ENCODE data around the gene PRR16. TPM values are rescaled to one million over a fixed set of nuclear protein-coding genes. Genes with fewer than 3 reads are reported as not detected.

The PRR16 gene
- total RNA-seq, 4 donors from 2014 or later: 8.3 to 12.1 (median 10.5) TPM

GRCh38 chr5:120614531-120615180 is 150.6 kb downstream of the PRR16 start:
- TF ChIP-seq, protein P1, sequence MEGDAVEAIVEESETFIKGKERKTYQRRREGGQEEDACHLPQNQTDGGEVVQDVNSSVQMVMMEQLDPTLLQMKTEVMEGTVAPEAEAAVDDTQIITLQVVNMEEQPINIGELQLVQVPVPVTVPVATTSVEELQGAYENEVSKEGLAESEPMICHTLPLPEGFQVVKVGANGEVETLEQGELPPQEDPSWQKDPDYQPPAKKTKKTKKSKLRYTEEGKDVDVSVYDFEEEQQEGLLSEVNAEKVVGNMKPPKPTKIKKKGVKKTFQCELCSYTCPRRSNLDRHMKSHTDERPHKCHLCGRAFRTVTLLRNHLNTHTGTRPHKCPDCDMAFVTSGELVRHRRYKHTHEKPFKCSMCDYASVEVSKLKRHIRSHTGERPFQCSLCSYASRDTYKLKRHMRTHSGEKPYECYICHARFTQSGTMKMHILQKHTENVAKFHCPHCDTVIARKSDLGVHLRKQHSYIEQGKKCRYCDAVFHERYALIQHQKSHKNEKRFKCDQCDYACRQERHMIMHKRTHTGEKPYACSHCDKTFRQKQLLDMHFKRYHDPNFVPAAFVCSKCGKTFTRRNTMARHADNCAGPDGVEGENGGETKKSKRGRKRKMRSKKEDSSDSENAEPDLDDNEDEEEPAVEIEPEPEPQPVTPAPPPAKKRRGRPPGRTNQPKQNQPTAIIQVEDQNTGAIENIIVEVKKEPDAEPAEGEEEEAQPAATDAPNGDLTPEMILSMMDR (IDR thresholded peaks at IDR 0.05; ENCODE audit: low read depth): no peak

DNA sequence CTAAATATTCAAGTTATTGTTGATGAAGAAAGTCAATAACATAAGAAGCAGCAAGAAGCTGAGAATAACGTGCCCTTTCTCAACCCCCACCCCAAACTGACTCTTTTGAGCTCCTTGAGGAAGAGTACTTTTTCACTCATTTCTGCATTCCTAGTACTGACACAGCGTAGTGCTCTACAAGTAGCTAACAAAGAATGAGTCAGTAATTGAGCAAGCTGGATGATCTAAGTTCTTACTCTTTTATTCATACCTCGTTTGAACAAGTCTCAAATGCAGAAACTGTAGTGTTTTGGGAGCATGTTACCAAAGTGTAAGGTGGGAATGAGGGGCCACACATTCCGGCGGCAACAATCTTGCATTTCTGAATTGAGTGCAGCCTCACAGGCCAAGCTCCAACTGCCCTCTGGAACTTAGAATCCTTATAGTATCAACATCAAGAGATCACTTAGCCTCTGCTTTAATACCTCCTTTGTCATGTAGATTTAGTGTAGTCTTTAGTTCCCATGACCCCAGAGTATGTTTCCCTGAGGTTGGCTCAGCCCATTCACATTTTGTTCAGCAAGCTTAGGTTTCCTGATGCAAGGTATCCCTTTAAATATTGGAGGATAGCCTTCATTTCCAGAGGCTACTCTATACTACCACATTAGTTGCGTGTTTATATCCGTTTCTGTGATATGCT is 152.0 kb downstream of the PRR16 start:
- TF ChIP-seq, protein P1 (IDR thresholded peaks at IDR 0.05; ENCODE audit: low read depth): no peak

DNA sequence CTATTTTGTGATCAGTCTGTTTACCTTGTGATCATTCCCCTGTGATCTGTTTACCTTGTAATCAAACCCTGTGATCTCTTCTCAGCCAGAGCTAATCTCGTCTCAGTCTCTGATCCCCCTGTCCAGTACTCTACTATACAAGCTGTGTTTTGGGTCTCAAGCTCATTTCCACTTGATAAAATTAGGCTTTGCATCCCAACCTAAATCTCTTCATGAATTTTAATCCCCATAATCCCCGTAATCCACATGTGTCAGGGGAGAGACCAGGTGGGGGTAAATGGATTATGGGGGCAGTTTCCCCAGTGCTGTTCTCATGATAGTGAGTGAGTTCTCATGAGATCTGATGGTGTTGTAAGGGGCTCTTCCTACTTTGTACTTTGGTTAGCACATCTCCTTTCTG is 157.2 kb downstream of the PRR16 start:
- TF ChIP-seq, protein P1 (IDR thresholded peaks at IDR 0.05; ENCODE audit: low read depth): no peak

DNA sequence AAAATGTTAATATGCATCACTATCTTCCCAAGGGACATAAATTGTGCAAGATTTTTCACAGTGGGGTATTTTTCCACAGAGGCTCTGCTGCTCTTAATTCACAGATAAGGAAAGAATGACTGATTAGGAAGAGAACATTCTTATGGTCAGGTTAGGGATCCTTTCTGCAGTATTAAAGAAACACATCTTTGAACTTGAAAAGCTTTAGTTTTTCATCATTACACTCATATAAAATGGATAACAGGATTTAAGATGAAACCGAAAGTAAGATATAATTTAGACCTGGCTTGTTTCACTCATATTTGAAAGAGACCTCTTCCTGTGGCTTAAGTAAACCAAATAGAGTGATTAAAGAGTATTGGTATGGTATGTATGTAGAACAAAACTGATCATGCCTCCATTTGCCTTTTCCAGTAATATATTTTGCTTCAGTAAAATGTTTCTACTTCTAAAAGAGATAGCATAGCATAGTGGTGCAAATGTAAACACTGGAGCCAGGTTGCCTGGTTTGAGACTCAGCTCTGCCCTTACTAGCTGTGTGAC is 160.0 kb downstream of the PRR16 start:
- TF ChIP-seq, protein P1 (IDR thresholded peaks at IDR 0.05; ENCODE audit: low read depth): no peak

- TF ChIP-seq, protein P1 (IDR thresholded peaks at IDR 0.05; ENCODE audit: low read depth): no peak
Observed at GRCh38 chr5:120628156-120628555, 164.1 kb downstream of the PRR16 start.

- TF ChIP-seq, protein P1 (IDR thresholded peaks at IDR 0.05; ENCODE audit: low read depth): no peak
Observed at GRCh38 chr5:120630550-120630949, 166.4 kb downstream of the PRR16 start.

DNA sequence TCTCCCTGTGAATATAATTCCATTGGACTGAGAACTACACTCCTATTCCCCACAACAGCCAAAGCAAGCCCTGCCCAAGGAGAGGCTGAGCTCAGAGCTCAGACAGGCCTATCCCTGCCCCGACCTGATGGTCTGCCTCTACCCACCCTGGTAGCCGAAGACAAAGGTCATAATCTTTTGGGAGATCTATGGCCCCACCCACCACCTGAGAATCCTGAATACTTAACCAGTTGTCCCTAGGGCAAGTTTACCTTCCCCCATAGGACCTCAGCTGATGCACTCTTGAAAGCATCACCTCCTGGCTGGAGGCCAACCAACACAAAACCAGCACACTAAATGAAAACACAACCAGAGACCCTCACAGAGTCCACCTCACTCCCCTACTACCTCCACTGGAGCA is 167.5 kb downstream of the PRR16 start:
- TF ChIP-seq, protein P1 (IDR thresholded peaks at IDR 0.05; ENCODE audit: low read depth): no peak

Data from subcutaneous adipose tissue (tissue), 4 donors.